ENCODE data around the gene DNAJC16.

DNAJC16 gene

GRCh38 chr1:15540186-15540585 is 13.5 kb downstream of the DNAJC16 start:
- no peak for DNase-seq (ENCODE audit: low read depth in 2 of 2)

GRCh38 chr1:15541231-15541792 is 14.7 kb downstream of the DNAJC16 start:
- DNase-seq (ENCODE audit: low read depth in 2 of 2): no peak

GRCh38 chr1:15542388-15543250 is 16.0 kb downstream of the DNAJC16 start:
- no peak for DNase-seq (ENCODE audit: low read depth in 2 of 2)

- DNase-seq (ENCODE audit: low read depth in 2 of 2): no peak
Observed at GRCh38 chr1:15543251-15543588, 16.6 kb downstream of the DNAJC16 start.

GRCh38 chr1:15543589-15544568 is 17.2 kb downstream of the DNAJC16 start:
- DNase-seq (ENCODE audit: low read depth in 2 of 2): no peak

GRCh38 chr1:15546641-15547040 is 20.0 kb downstream of the DNAJC16 start:
- DNase-seq (ENCODE audit: low read depth in 2 of 2): no peak

GRCh38 chr1:15550573-15550972 is 23.9 kb downstream of the DNAJC16 start:
- no peak for DNase-seq (ENCODE audit: low read depth in 2 of 2)

GRCh38 chr1:15557008-15557407 is 30.4 kb downstream of the DNAJC16 start:
- no peak for DNase-seq (ENCODE audit: low read depth in 2 of 2)

- no peak for DNase-seq (ENCODE audit: low read depth in 2 of 2)
Observed at GRCh38 chr1:15557594-15557993, 30.9 kb downstream of the DNAJC16 start.

GRCh38 chr1:15558516-15558915 is 31.9 kb downstream of the DNAJC16 start:
- no peak for DNase-seq (ENCODE audit: low read depth in 2 of 2)

- DNase-seq (ENCODE audit: low read depth in 2 of 2): no peak
Observed at GRCh38 chr1:15559189-15559810, 32.7 kb downstream of the DNAJC16 start.

- DNase-seq (ENCODE audit: low read depth in 2 of 2): no peak
Observed at GRCh38 chr1:15568387-15569073, 41.9 kb downstream of the DNAJC16 start.

GRCh38 chr1:15570861-15571260 is 44.2 kb downstream of the DNAJC16 start:
- no peak for DNase-seq (ENCODE audit: low read depth in 2 of 2)

- no peak for DNase-seq (ENCODE audit: low read depth in 2 of 2)
Observed at GRCh38 chr1:15571266-15571665, 44.6 kb downstream of the DNAJC16 start.

- DNase-seq (ENCODE audit: low read depth in 2 of 2): no peak
Observed at GRCh38 chr1:15573477-15573876, 46.8 kb downstream of the DNAJC16 start.

- DNase-seq (ENCODE audit: low read depth in 2 of 2): no peak
Observed at GRCh38 chr1:15574741-15575140, 48.1 kb downstream of the DNAJC16 start.

- no peak for DNase-seq (ENCODE audit: low read depth in 2 of 2)
Observed at GRCh38 chr1:15575549-15576150, 49.0 kb downstream of the DNAJC16 start.

GRCh38 chr1:15577691-15578090 is 51.0 kb downstream of the DNAJC16 start:
- no peak for DNase-seq (ENCODE audit: low read depth in 2 of 2)

GRCh38 chr1:15578921-15579682 is 52.5 kb downstream of the DNAJC16 start:
- no peak for DNase-seq (ENCODE audit: low read depth in 2 of 2)

GRCh38 chr1:15579683-15580047 is 53.0 kb downstream of the DNAJC16 start:
- no peak for DNase-seq (ENCODE audit: low read depth in 2 of 2)

All from activated CD4-positive, alpha-beta T cell treated with anti-CD3 and anti-CD28 coated beads for 24 hours (primary cell).